NAMALWA (cell line): Measurements from ENCODE around the gene GNG4.

Experiments
- DNase-seq: peaks from one replicate; pipeline ENCODE4 v3.0.0-alpha.2; 2015; ENCODE audit warnings: low spot score

GNG4 gene

GRCh38 chr1:235527196-235527814 lies 122.3 kb downstream of the GNG4 start:
- no peak for DNase-seq

DNA sequence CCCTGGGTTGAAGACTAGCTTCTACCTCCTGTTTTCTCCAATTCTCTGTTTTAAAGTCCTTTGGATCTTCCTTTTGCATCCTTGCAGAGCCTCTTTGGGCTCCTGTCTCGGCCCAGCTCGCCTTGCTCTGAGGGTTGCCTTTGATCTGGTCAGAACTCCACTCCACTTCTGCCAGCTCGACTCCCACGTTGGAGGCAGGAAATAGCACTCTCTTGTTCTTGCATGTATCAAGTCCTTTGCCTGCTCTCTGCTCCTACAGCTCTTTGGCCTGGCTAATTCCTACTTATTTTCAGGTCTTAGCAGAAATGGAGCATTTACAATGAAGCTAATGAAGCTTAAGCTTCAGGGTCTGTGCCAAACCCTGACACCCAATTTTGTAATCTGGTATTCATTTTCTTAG lies 124.3 kb downstream of the GNG4 start:
- DNase-seq = no peak

GRCh38 chr1:235516862-235517446 lies 132.6 kb downstream of the GNG4 start:
- DNase-seq = no peak

GRCh38 chr1:235515844-235516512 lies 133.6 kb downstream of the GNG4 start:
- DNase-seq = no peak

DNA sequence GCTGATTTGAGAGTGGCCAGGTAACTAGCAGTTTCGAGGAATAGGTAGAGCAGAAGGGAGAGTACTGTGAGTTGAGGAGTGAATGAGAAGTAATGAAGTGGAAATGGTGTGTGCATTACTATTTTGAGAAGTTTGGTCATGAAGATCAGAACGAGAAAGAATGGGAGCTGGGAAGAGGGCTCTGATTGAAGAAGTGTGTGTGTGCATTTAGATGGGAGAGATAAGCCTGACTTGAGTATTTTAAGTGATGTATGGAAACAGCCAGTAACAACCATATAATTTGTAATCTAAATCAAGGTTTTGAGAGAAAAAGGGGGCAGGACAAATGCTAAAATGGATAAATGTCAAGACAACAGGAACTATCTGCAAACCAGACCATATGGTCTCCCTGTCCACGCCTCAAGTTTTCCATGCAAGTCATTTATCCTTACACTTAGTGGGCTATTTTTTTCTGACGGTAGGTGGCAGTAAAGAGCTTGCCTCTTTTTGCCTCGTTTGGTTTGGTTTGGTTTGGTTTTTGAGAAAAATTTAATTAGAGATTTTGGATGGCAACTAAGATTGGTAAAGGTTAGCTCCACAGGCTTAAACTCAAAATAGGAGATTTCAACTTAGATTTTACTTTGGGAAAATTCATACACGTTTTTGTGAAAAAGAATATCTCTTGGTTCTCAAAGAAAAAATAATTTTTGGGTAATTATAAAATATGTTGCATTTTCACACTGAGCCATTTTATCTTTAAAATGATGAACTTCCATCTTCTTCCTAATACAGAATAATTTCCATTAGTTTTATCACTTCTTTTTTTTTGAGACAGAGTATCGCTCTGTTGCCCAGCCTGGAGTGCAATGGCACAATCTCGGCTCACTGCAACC lies 135.9 kb downstream of the GNG4 start:
- DNase-seq = peak; percentile 85

- peak; percentile 18 for DNase-seq
These were observed 137.9 kb downstream of the GNG4 start for GRCh38 chr1:235511470-235512240.

DNA sequence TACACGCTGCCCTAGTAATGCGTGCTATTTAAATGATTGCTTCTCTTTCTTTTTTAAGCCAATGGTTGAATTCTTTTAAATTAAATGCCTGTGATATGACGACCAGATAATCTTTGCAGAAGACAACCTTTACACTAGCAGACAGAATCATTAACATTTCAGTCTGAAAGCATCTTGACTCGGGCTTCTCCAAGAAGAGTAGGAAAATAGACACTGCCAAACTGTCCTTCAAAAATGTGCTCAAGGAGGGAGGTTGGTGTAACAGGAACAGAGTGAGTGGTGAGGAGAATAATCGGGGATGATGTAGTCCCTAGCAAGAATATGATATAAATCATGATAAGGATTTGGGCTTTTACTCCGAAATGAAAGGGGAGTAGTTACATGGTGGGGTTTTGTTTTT lies 138.8 kb downstream of the GNG4 start:
- no peak for DNase-seq

DNA sequence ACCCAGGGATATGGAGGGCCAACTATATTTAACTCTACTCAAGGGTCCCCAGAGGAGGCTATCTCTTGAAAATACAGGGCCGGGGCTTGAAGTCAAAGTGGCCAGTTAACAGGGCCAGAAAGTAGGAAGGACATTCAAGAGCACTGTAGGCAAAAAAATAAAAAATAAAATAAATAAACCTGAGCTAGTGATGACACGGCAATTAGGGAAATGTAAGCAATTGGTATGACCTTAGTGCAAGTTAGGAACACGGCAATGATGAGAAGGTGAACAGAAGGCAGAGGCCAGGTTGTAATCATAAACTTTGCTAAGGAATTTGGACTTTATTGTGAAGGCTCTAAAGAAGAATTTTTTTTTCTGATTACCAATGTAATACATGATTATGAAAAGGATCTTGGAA lies 142.0 kb downstream of the GNG4 start:
- no peak for DNase-seq

- peak; percentile 98 for DNase-seq
These were observed 144.9 kb downstream of the GNG4 start for GRCh38 chr1:235504494-235505222.

DNA sequence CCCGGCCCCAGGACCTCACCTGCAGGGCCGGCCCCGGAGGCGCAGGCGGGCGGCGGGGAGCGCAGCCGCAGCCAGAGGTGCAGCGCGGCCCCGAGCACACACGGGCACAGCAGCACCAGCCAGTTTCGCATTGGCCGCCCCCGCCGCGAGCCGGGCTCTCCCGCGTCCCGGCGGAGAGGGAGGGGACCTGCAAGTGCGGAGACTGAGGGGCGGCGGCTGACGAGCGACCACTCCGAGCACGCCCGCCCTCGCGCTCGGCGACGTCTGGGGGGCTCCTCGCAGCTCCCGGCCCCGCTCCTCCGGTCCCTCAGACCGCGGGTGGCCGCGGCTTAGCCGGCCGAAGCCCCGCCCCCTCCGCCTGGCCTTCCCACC lies 145.5 kb downstream of the GNG4 start, which contains the start of gene B3GALNT2:
Gene B3GALNT2, minus strand, starts transcription at position 331 of the 372 bp plus-strand sequence. Its CDS starts 200 bp downstream, at position 131.
- no peak for DNase-seq

GRCh38 chr1:235503403-235504121 lies 146.0 kb downstream of the GNG4 start:
- DNase-seq = peak; percentile 73

DNA sequence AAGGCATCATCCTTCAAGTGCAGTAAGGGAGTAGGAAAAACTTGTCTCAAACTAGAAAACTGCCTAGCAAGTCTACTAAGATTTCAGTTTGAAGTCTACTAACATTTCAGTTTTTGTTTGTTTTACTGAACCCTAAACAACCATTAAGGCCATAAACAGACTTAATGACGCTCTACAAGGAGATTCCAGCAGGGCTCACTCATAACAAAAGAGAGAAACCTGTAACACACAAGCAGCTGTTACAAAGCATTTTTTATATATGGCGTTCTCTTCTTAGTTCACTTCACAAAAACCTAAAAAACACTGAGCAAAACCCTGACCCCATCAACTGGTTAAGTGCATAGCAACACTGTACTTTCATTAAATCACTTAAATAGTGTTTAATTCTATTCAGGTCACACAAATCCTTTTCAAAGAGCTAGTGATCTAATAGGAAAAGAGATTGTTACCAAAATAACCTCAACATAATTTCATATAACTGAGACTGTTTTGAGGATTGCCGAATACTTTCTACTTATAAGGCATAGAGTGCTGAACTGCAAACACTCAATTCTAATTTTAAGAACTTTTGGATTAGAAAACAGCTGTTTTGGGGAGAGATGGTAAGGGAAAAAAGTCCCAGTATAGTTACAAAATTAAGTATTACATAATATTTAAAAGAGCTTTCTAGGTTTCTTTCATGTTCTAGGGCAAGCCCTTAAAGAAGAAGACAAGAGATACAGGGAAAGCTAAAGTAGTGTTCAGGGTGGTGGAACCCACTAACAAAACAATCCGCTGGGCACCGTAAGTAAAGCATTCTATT lies 146.8 kb downstream of the GNG4 start:
- peak; percentile 40 for DNase-seq

- no peak for DNase-seq
These were observed 148.5 kb downstream of the GNG4 start for GRCh38 chr1:235500971-235501540.
